HG03571 (cell line): ENCODE measurements around the gene DPYSL5.

ENCODE experiments used
- ATAC-seq: cut with Tn5 transposase; IDR thresholded peaks from one replicate; pipeline ENCODE4 v1.9.1; 2021; ENCODE audit not compliant: unreplicated experiment

The DPYSL5 gene

DNA sequence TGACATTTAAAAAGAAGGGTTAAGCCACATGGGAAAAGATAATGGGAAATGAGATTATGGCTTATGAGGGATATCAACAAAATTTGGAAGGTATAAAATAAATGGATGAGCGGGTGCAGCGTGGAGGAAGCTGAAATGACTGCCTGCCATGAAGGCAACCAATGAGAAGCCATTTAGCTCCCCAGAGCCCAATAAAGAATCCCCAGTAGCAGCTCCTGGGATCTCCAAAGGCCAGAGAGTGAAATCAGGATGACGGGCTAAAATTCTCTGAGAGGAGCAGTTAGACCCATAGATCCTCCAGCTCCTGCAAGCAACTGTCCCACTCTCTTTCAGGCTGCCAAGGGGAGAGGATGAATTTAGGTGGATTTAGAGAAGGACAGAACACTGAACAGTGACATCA, 109.6 kb downstream of the DPYSL5 start:
- no peak for ATAC-seq

DNA sequence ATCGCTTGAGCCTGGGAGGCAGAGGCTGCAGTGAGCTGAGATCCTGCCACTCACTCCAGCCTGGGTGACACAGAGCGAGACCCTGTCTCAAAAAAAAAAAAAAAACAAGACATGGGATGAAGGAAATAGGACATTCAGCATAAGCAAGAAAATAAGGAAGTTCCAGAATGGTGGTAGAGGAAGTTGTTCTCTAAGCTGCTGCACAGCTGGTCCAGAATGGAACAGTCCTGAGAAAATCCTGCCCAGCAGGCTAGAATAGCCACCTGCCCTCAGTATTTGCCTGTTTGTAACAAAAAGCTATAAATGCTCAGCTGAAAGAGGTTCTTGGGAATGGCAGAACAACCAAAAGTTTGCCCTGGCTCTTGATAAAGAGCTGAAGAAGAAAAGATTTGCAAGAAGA, 111.4 kb downstream of the DPYSL5 start:
- ATAC-seq, result no peak

DNA sequence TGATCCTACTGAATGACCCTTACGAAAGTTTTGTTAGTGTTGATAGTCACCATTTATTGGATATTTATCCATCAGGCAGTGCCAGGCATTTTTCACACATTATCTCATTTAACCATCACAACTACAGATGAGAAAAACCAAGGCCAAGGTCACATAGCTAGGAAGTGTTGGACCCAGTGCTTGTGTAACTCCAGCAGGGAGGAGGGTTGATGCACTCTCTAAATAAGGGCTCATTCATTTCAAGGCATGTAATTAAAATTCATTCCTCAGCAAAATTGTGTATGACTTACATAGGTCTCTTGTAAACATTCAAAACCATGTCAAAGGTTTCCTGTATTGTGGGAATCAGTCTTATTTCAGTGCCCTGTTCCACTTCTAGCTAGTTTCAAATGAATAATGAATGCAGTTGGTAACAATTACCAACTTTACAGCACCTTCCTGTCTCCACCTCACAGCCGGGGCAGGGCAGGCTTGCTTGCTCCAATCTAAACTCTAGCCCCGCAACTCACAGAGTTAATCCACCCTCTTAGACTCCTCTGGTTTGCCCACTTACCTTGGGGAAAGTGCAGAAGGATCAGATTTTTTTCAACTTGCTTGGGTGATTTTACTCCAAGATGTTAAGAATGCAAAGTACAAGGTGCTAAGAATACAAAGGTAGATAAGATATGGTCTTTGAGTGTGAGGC, 116.7 kb downstream of the DPYSL5 start:
- no peak for ATAC-seq

DNA sequence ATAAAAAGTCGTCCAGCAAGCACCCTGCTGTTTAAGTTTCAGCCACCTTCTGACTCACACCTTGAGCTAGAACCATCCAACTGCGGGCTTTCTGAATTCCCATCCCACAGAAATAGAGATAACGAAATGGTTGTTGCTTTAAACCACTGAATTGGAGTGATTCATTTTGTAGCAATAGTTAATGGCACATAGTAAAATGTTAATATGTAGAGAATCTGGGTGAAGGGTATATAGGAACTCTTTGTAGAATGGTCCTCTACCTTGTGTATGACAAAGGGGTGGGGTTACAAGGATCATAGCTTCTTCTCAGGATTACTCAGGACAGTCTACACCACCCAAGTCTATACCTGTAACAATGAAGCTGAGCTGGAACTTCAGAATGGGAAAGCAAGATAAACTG, 120.1 kb downstream of the DPYSL5 start:
- no peak for ATAC-seq

DNA sequence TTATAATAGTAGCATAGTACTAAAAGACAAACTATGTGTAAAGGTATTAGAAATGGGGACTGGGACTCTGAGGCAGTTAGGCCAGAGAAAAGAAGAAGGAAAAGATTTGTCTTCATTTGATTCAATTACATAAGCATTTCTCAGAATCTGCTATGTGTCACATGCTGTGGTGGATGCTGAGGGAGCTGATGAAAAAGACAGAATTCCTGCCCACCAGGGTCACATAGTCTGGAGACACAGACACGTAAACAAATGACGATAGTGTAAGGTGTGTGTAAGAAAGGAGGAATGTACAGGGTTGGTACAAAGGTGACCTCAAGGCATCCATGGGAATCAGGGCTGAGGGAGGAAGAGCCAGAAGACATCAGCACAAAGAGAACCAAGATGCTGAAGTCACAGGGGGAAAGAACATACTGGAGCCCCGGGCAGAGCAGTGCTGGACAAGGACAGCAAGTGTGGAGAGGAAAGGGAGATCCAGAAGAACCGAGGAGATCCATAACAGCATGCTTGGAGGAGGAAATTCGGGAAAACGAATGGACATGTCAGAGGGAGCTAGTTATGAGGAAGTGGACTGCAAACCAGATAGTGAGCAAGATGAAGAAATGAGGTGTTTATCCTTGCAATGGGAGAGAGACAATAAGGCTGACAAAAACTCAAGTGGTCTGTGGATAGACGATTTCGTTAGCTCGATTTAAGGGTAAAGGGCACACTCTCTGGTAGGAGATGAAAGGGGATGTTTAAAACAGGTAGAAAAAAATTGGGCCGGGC, 121.3 kb downstream of the DPYSL5 start:
- ATAC-seq, result no peak

DNA sequence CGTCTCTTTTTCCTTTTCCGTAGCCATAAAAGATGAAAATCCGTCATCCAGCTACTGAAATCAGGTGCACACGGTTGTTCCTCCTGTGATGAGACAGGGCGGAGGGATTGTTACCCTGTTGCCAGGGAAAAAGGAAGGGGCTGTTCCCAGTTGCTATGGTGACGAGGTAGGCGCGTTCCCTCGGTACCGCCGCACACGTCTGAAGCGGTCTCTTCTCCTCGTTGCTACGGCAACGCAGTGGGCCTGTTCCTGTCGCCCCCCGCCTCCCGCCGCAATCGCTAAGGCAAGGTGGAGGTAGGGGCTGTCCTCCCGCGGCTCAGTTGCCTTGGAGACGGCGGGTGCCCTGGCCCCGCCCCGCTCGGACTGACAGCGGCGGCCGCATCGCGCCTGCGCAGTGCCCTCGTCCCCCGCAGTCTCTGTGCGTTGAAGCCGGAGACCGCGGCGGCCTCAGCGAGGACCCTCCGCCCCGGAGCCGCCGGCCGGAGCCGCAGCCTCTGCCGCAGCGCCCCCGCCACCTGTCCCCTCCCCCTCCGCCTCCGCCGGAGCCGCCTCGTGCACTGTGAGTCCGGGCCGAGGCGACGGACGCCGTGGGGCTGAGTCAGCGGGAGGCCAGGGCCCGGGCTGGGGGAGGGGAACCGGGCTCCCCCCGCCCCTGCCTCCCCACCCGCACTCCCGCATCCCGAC, 122.5 kb downstream of the DPYSL5 start, which contains the start of gene MAPRE3:
Gene MAPRE3, plus strand, starts transcription at position 394 of the 684 bp plus-strand sequence. CDS start 51,582 bp downstream, outside the sequence.
- ATAC-seq, result no peak

DNA sequence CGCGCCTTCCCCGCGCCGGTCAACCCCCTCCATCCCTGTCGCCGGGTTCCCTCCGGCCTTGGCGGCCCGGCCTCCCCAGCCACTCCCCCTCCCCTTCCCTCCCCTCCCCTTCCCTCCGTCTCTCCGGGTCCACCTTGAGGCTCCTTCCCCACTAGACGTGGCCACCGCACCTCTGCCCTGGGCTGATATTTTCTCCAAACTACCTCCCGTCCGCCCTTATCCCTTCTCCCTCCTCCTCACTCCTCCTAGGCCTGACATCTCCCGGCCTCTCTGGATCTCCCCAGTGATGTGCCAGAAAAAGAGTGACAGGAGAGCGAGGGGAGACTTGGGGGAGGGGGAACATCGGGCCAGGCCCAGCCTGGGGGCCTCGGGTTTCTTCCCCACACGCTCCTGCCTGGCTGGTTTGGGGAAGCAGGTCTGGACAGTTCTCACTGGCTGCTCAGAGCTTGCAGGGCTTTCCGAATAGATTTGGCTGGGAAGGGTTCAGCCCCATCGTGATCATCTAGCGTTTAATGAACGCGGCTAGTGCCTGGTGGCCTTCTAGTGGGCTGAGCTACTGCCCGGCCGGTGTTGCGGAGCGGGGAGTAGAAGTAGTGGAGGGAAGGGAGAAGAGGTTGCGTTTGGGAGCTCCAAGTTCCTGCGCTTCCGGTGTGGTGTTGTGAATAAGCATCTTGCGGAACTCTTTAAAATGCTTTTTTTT, 123.1 kb downstream of the DPYSL5 start:
- ATAC-seq, result no peak

DNA sequence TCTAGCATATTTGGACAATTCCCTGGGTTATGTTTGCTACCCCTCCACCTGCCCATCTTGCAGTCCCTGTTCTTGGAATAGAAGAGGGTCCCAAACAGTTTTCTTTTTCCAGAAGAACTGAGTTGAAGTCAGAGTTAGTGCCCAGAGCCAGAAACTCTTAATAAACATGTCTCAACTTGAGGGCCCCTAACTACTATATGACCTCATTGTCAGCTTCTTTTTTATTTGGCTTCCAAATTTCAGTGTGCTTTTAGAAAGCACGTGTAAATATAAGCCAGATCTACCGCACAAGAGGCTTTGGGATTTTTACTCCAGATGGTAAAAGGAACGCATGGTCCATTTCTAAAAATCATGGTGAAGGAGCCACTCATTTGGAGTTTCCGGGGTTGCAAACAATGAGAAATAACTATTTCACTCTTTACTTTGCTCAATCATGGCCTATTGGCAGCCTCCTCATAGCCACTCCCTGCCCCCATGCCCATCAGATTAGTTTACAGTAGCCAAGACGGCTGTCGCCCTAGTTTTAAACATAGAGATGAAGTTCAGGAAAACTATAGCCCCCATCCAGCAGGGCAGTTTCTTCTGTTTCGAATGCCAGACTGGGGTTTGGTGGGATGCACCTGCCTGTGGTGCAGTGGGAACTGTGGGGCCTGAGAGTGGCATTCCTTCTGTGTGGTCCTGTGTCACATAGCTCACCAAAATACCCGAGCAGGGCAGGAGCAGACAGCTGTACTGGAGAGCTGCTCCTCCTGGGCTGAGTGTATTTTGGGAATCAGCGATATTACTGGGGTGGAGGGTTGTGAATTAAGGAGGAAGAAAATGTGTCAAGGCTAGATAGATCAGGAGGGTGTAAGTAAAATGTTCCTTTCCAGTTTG, 124.2 kb downstream of the DPYSL5 start:
- ATAC-seq, result no peak

DNA sequence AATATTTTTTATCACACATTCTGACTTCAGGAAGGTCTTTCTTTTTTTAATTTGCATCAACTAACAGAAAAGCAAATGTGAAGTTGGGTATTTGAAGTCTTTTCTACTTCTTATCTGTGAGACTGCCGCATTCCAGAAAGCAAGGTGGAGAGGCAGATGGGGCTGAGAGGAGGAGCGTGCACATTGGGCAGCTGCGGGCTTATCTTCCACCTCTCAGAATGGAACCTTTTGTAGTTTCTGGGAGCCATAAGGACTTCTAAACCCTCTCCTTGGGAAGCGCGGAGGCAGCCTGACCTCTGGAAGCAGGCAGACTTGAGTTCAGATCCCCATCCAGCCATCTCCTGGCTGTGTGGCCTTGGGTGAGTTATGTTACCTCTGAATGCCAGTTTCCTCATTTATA, 126.4 kb downstream of the DPYSL5 start:
- ATAC-seq, result no peak

DNA sequence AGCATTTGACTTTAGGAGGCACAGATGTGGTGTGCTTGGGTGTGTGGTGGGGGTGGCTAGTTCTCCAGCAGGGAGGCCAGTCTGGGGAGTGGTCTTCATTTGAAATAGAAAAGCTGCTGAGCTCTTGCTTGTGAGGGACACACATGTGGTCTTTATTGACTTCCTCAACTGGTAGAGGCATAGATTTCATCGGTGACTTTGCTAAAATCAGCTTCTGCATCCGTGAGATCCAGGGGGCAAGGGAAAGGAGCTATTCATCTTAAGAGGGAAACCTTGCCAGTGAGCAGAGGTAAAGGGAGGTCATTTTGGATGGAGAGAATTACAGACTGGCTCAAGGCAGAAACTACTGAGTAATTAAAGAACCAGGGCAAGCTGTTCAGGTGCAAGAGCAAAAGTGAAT, 127.2 kb downstream of the DPYSL5 start:
- no peak for ATAC-seq

DNA sequence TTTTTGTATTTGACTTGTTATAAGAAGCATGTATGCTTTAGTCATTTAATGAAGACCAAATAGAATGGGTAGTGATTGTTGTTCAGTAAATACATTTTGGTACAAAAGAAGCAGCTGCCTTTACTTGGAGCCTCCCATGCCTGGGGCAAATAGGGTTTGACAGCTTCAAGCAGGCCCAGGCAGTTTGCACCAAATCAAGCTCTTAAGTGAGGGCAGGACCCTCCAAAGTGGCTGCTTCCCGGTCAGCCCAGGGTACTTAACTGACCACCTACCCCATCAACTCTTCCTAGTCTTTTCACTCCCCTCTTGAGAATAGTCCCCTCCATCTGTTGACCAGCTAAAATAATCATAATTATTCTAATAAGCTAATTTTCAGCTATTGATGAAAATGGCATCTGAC, 127.7 kb downstream of the DPYSL5 start:
- ATAC-seq, result no peak

DNA sequence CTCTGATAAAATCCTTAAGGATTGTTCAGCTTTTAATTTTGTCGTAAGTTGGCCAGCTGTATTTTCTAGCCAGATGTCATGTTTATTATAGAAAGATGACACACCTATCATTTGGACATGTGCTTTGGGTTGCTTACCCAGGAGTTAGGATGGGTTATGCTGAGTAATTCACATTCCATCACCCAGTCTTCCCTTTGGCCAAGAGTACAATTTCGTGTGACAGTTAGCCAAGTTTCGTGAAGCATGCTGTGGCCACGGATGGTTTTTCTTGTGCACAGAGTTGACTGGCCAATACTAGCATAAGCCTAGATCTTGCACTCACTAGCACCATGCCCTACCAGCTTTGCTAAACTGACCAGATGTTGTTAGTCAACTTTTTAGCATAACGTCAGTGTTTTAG, 128.3 kb downstream of the DPYSL5 start:
- ATAC-seq, result no peak

DNA sequence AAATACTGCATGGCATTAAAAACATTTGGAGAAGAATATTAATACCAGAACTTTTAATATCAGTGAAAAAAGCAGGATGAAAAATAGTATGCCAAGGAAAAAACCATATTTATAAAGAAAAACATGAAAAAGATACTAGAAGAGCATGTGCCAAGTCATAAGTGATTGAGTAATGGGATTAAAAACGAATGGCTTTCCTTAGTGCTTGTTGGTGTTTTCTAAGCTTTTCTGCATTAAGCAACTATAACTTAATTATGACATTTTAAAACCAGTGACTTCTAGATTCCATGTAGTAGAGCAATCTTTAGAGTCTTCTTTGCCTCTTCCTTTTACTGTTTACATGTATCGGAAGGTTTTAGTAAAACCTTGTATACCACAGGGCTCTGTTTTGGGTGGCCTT, 129.1 kb downstream of the DPYSL5 start:
- no peak for ATAC-seq

DNA sequence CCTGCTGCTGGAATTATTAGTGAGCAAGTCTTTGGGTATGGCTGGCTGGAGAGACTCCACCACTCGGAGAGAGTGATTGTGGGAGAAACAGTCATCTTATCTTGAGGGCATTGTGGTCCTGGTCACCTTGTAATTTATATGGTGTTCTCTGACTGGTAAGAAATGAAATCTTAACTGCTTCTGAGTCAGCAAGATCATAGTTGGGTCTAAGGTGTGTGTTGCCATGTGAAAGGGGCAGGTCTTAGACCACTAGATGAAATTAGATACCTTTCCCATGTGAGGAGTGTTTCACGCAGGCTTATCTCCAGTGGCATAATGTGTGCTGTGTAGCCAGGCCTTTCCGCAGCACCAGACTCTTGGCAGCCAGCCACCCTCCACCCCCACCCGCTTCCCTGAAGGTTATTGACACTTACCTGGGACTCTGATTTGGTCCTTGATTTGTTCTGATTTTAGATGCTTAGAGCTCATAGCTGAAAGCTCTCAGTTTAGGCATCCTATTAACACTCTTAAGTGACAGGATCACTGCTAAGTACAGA, 130.2 kb downstream of the DPYSL5 start:
- no peak for ATAC-seq

DNA sequence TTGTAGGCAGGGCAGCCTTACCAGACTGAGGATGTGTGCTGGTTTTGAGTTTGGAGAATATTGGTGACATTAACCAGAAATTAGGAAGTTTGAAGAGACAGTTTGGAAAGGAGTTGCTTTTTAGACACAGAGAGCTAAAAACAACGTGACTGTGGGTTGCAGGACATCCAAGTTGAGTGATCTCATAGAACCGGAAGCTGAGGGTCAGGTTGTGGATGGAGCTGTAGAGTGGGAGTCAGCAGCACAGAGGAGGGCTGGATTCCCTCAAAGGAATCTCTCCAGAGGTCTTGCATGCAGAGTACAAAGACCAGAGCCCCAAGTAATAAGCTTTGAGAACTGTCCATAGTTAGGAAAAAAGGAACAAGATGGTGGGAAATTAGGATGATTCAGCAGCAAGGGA, 131.8 kb downstream of the DPYSL5 start:
- no peak for ATAC-seq

DNA sequence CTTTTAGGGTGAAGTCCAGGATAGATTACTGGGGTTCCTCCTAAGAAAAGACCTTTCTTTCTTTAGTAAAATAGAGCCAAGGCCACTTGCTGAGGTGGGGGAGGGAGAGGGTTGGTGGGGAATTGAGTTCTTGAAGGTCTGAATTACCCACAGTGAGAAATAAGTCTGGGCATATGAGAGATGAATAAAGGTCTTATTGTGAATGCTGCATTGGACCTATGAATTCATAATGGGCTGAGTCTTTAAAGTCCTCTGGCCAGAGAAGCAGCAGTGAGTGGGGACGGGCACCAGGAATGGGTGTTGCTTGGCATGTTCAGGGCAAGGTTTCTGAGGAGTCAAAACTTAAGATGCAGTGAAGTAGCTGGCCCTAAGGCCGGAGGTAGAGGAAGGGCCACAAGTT, 133.0 kb downstream of the DPYSL5 start:
- no peak for ATAC-seq

DNA sequence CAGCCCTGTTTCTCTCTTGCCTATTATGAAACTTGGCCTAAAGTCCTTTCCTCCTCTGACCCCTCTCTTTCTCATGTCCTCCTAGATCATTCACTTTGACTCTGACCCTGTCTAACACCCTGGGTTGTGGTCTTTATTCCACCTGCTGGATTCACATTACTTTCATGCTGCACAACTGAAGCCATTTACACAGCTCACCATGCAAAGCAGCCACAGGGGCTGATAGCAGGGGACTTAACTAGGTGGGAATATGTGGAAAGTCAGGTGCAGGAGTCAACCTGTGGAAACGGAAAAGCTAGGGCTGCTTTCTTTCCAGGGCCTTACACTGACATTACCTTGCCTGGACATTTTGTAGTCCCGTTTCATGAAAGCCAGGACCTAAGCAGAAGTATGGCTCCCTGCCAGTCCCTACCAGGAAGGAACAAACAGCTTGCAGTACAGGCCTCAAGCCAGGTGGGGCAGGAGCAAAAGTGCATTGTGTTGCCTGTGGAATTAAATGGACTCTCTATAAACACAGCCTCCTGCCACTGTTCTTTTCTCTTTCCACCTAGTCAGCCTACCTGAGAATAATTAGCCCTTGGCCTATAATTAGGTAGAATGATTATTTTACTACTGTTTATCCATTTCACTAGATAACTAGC, 134.3 kb downstream of the DPYSL5 start:
- ATAC-seq, result no peak

DNA sequence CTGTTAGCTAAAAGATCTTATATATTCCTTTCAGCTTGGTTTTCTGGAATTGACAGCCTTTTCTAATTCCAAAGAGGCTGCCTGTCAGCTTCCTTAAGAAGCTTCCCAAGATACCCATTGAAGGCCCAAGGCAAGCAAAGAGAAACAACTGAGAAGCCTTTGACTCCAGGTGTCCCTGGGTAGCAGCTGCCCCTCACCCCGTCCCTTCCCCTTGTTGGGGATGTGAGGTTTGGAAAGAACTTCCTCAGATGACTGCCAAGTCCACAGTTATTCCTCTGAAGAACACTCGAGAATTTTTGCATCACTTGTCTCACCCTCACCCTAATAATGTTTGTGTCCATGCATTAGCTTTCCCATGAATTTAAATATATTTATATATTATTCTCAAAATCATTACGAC, 135.8 kb downstream of the DPYSL5 start:
- ATAC-seq, result no peak

DNA sequence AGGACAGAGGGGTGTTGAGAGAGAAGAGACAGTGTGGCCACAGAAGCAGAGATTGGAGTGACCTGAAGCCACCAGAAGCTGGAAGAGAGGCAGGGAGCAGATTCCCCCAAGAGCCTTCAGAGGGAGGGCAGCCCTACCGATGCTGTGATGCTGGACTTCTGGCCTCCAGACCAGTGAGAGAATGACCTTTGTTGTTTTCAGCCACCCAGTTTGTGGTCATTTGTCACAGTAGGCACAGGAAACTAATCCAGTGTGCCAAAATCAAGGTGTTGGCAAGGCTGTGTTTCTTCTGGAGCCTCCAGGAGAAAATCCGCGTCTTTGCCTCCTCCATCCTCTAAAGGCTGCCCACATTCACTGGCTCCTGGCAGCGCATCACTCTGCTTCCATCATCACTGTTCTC, 137.9 kb downstream of the DPYSL5 start:
- no peak for ATAC-seq

DNA sequence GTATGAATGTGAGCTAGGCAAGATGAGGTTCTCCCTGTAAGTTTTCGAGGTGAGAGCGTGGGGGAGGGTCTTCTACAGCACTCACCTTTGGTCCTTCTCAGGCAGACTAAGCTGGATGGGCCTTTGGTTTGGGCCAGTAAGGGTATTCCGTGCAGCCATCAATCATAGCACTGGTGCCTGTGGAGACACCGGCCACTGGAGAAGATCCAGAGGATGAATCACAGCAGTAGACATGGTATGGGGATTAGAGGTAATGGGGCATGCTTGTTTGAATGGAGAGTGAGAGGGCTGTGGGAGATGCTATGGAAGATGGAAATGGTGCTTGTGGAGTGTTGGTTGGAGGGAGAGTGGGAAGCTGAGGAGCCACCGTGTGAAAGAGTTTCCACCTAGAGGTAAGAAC, 138.6 kb downstream of the DPYSL5 start:
- no peak for ATAC-seq
